ENCODE measurements around the gene ZNG1B. TPM values are rescaled to one million over a fixed set of nuclear protein-coding genes. Genes with fewer than 3 reads are reported as not detected.
"Not testable (repeated sequence)": the region's sequence is repeated elsewhere in the genome, so short reads cannot be mapped to it uniquely, and the experiment has no call there.

Gene ZNG1B
- total RNA-seq, result 10 to 100 TPM; 15.2 to 28.2 TPM
- polyA plus RNA-seq, result 10 to 100 TPM; 13.4 to 38.9 TPM

- not testable (repeated sequence) for H3K4me1 ChIP-seq (ENCODE audit: control insufficient read depth in 4 of 4, insufficient read depth in 4 of 4, low read length in 3 of 4); H3K36me3 ChIP-seq (ENCODE audit: control insufficient read depth in 4 of 4, insufficient read depth in 3 of 4, low read depth in 1 of 4, low read length in 3 of 4); H3K27me3 ChIP-seq (ENCODE audit: control insufficient read depth in 4 of 4, insufficient read depth in 4 of 4, low read length in 3 of 4); H3K9me3 ChIP-seq (ENCODE audit: control insufficient read depth in 4 of 4, low read length in 3 of 4)
- H3K9ac ChIP-seq (ENCODE audit: low read depth in 1 of 2, low read length in 2 of 2), result peak within 1 kb of the TSS; percentile 38 to 53
- DNase-seq (ENCODE audit: low spot score), result peak; percentile 30
- WGBS, result under 1% methylated on average over 38 of the region's 56 CpGs
- TF ChIP-seq RXRA (IDR thresholded peaks at IDR 0.05) (peak in 1 of 2 donors; percentile 14), YY1 (IDR thresholded peaks at IDR 0.05) (peak; percentile 45), SP1 (IDR thresholded peaks at IDR 0.05) (peak; percentile 37)
- peak within 1 kb of the TSS; percentile 41 to 63 (median 54) for H3K4me3 ChIP-seq (ENCODE audit: low read depth in 1 of 3, low read length in 3 of 3)
- H3K27ac ChIP-seq (ENCODE audit: low read depth in 1 of 2, low read length in 2 of 2), result peak within 1 kb of the TSS; percentile 57 to 69
Measured at GRCh38 chr2:113437508-113438465, at the start of gene ZNG1B. TSS of gene ZNG1B (plus strand) at chr2:113437691. CDS start at chr2:113437869, 178 bp downstream.

- H3K27ac ChIP-seq (ENCODE audit: low read depth in 1 of 2, low read length in 2 of 2), result no peak overlapping the region
- no peaks in the 10 kb centered on the region for H3K4me1 ChIP-seq (ENCODE audit: control insufficient read depth in 4 of 4, insufficient read depth in 4 of 4, low read length in 3 of 4)
- H3K9ac ChIP-seq (ENCODE audit: low read depth in 1 of 2, low read length in 2 of 2), result peak overlapping the region in 1 of 2 donors; percentile 65
- TF ChIP-seq GABPA (IDR thresholded peaks at IDR 0.05 in 1 of 2, conservative IDR thresholded peaks at IDR 0.05 in 1 of 2) (no peak), CTCF (IDR thresholded peaks at IDR 0.05; ENCODE audit: low read depth, low read length, missing input control) (peak; percentile 99), RAD21 (IDR thresholded peaks at IDR 0.05) (peak; percentile 98 to 100), FOXA2 (IDR thresholded peaks at IDR 0.05) (peak; percentile 39), YY1 (IDR thresholded peaks at IDR 0.05) (peak; percentile 26), RXRA (IDR thresholded peaks at IDR 0.05) (peak; percentile 6 to 20), MAX (IDR thresholded peaks at IDR 0.05) (no peak), HNF4A (conservative IDR thresholded peaks at IDR 0.05) (no peak)
- no peaks in the 10 kb centered on the region for H3K27me3 ChIP-seq (ENCODE audit: control insufficient read depth in 4 of 4, insufficient read depth in 4 of 4, low read length in 3 of 4)
- H3K9me3 ChIP-seq (ENCODE audit: control insufficient read depth in 4 of 4, low read length in 3 of 4), result no peaks in the 10 kb centered on the region
- WGBS, result 11% methylated on average over 11 of the region's 11 CpGs
- DNase-seq (ENCODE audit: low spot score), result peak; percentile 49
- no peak overlapping the region for H3K4me3 ChIP-seq (ENCODE audit: low read depth in 1 of 3, low read length in 3 of 3)
- H3K36me3 ChIP-seq (ENCODE audit: control insufficient read depth in 4 of 4, insufficient read depth in 3 of 4, low read depth in 1 of 4, low read length in 3 of 4), result no peaks in the 10 kb centered on the region
Measured at GRCh38 chr2:113390124-113390849, 47.2 kb upstream of the ZNG1B start.

- no peaks in the 10 kb centered on the region for H3K9me3 ChIP-seq (ENCODE audit: control insufficient read depth in 4 of 4, low read length in 3 of 4)
- TF ChIP-seq JUND (IDR thresholded peaks at IDR 0.05) (no peak), YY1 (IDR thresholded peaks at IDR 0.05) (no peak), MAX (IDR thresholded peaks at IDR 0.05) (no peak), HNF4A (conservative IDR thresholded peaks at IDR 0.05) (no peak), HNF4G (IDR thresholded peaks at IDR 0.05) (no peak), REST (IDR thresholded peaks at IDR 0.05) (no peak), EGR1 (IDR thresholded peaks at IDR 0.05; ENCODE audit: low read depth in 2 of 2) (no peak), NR2F2 (IDR thresholded peaks at IDR 0.05) (no peak), TAF1 (conservative IDR thresholded peaks at IDR 0.05) (no peak), GABPA (IDR thresholded peaks at IDR 0.05 in 1 of 2, conservative IDR thresholded peaks at IDR 0.05 in 1 of 2) (no peak), RAD21 (IDR thresholded peaks at IDR 0.05) (no peak), FOXA2 (IDR thresholded peaks at IDR 0.05) (no peak), FOXA1 (IDR thresholded peaks at IDR 0.05) (no peak), ZBTB33 (IDR thresholded peaks at IDR 0.05) (no peak), RXRA (IDR thresholded peaks at IDR 0.05) (no peak)
- no peaks in the 10 kb centered on the region for H3K27me3 ChIP-seq (ENCODE audit: control insufficient read depth in 4 of 4, insufficient read depth in 4 of 4, low read length in 3 of 4)
- H3K4me1 ChIP-seq (ENCODE audit: control insufficient read depth in 4 of 4, insufficient read depth in 4 of 4, low read length in 3 of 4), result no peaks in the 10 kb centered on the region
- no peaks in the 10 kb centered on the region for H3K36me3 ChIP-seq (ENCODE audit: control insufficient read depth in 4 of 4, insufficient read depth in 3 of 4, low read depth in 1 of 4, low read length in 3 of 4)
- no peak overlapping the region for H3K9ac ChIP-seq (ENCODE audit: low read depth in 1 of 2, low read length in 2 of 2)
- H3K27ac ChIP-seq (ENCODE audit: low read depth in 1 of 2, low read length in 2 of 2), result no peak overlapping the region
- H3K4me3 ChIP-seq (ENCODE audit: low read depth in 1 of 3, low read length in 3 of 3), result no peak overlapping the region
- DNase-seq (ENCODE audit: low spot score), result no peak
- WGBS, result 86% methylated on average over 6 of the region's 6 CpGs
Measured at GRCh38 chr2:113391073-113391472, 46.4 kb upstream of the ZNG1B start.

All from liver (tissue), 9 donors.